CD14-positive monocyte (primary cell): Measurements from ENCODE around the gene DMRT1. TPM values are rescaled to one million over a fixed set of nuclear protein-coding genes. Genes with fewer than 3 reads are reported as not detected.

Source experiments
- DNase-seq, 3 donors: peaks; one replicate each; pipeline ENCODE4 v3.0.0-alpha.2; 2011 to 2022
- H2AFZ ChIP-seq: 2 replicates; pipeline ENCODE4 v1.6.0; 2012; ENCODE audit warnings: mild to moderate bottlenecking, low read depth, low read length, inconsistent platforms; ENCODE audit not compliant: insufficient read depth, poor library complexity, severe bottlenecking
- H3K27ac ChIP-seq, 2 donors: 1 replicate in 1 of 2; 2 replicates in 1 of 2; pipeline ENCODE4 v1.5.1; 2012 to 2013; ENCODE audit warnings: low read length in 2 of 2, control low read depth in 1 of 2, inconsistent platforms in 1 of 2, low read depth in 1 of 2, mild to moderate bottlenecking in 1 of 2
- H3K27me3 ChIP-seq, 2 donors: one replicate each; pipeline versions ENCODE4 v1.6.0 to v1.6.1; 2011 to 2013; ENCODE audit warnings: low read length in 2 of 2; ENCODE audit not compliant: control insufficient read depth in 2 of 2, insufficient read depth in 2 of 2
- H3K36me3 ChIP-seq, 2 donors: replicated peaks in 1 of 2; 1 replicate in 1 of 2; 2 replicates in 1 of 2; pipeline versions ENCODE4 v1.5.1 to v1.6.1; 2012 to 2013; ENCODE audit warnings: low read length in 2 of 2, control low read depth in 1 of 2, inconsistent platforms in 1 of 2, mild to moderate bottlenecking in 1 of 2; ENCODE audit not compliant: insufficient read depth in 2 of 2, control insufficient read depth in 1 of 2
- H3K4me1 ChIP-seq, 2 donors: 1 replicate in 1 of 2; 2 replicates in 1 of 2; pipeline versions ENCODE4 v1.5.1 to v1.6.1; 2012 to 2013; ENCODE audit warnings: low read length in 2 of 2, control low read depth in 1 of 2, inconsistent platforms in 1 of 2, mild to moderate bottlenecking in 1 of 2, moderate library complexity in 1 of 2; ENCODE audit not compliant: insufficient read depth in 2 of 2, control insufficient read depth in 1 of 2
- H3K4me2 ChIP-seq: replicated peaks from 2 replicates; pipeline ENCODE3; 2012; ENCODE audit warnings: low read length, moderate library complexity, mild to moderate bottlenecking; ENCODE audit not compliant: poor library complexity, severe bottlenecking; ENCODE audit errors: extremely low read depth
- H3K4me3 ChIP-seq, 3 experiments: fragments of 200-600 bp in 1 of 3; sonication (generic) in 1 of 3; replicated peaks in 1 of 3; 1 replicate in 2 of 3; 2 replicates in 1 of 3; pipeline ENCODE4 v1.5.1; 2011 to 2013; ENCODE audit warnings: low read length in 3 of 3, mild to moderate bottlenecking in 3 of 3, control low read depth in 2 of 3, low read depth in 2 of 3, inconsistent platforms in 1 of 3, moderate library complexity in 1 of 3
- H3K79me2 ChIP-seq: 2 replicates; pipeline ENCODE4 v1.6.0; 2012; ENCODE audit warnings: mild to moderate bottlenecking, control low read depth, inconsistent platforms, low read length, moderate library complexity; ENCODE audit not compliant: insufficient read depth
- H3K9ac ChIP-seq: 2 replicates; pipeline ENCODE4 v1.6.0; 2017; ENCODE audit warnings: low read length, mild to moderate bottlenecking; ENCODE audit not compliant: insufficient read depth, poor library complexity, severe bottlenecking
- H3K9me3 ChIP-seq, 2 donors: replicated peaks in 1 of 2; 1 replicate in 1 of 2; 2 replicates in 1 of 2; pipeline versions ENCODE4 v1.5.1 to v1.6.1; 2012 to 2013; ENCODE audit warnings: low read length in 2 of 2, control low read depth in 1 of 2; ENCODE audit not compliant: control insufficient read depth in 1 of 2, insufficient read depth in 1 of 2
- H4K20me1 ChIP-seq: 2 replicates; pipeline ENCODE4 v1.6.0; 2012; ENCODE audit warnings: mild to moderate bottlenecking, low read length, control low read depth, moderate library complexity; ENCODE audit not compliant: insufficient read depth
- H3K27ac Mint-ChIP-seq, 7 donors: one replicate each; pipeline ENCODE4 v1.8.0; 2020; ENCODE audit warnings: mild to moderate bottlenecking in 7 of 7, mixed read lengths in 7 of 7, moderate library complexity in 6 of 7, inconsistent platforms in 2 of 7
- H3K27me3 Mint-ChIP-seq, 3 donors: one replicate each; pipeline ENCODE4 v1.8.0; 2021 to 2022; ENCODE audit warnings: low read depth in 3 of 3, mild to moderate bottlenecking in 3 of 3, mixed read lengths in 3 of 3, moderate library complexity in 3 of 3, inconsistent platforms in 1 of 3
- H3K36me3 Mint-ChIP-seq, 2 donors: one replicate each; pipeline ENCODE4 v1.8.0; 2020; ENCODE audit warnings: mixed read lengths in 2 of 2, inconsistent platforms in 1 of 2, mild to moderate bottlenecking in 1 of 2
- H3K4me1 Mint-ChIP-seq: one replicate; pipeline ENCODE4 v1.8.0; 2020; ENCODE audit warnings: mild to moderate bottlenecking, mixed read lengths
- H3K4me3 Mint-ChIP-seq, 2 donors: one replicate each; pipeline ENCODE4 v1.8.0; 2020; ENCODE audit warnings: mild to moderate bottlenecking in 2 of 2, mixed read lengths in 2 of 2, moderate library complexity in 1 of 2
- H3K9me3 Mint-ChIP-seq, 7 donors: one replicate each; pipeline ENCODE4 v1.8.0; 2020 to 2022; ENCODE audit warnings: mixed read lengths in 7 of 7, mild to moderate bottlenecking in 6 of 7, moderate library complexity in 6 of 7, inconsistent platforms in 2 of 7
- WGBS: methylation state at CpG from one replicate; pipeline ENCODE4 v1.1.5; 2013; ENCODE audit warnings: missing lambda C conversion rate; ENCODE audit not compliant: insufficient coverage; 5-methylcytosine and 5-hydroxymethylcytosine counted together
- intact Hi-C, 2 donors: fragments of 100-400 bp; cut with micrococcal nuclease; formaldehyde crosslinking; loops; one replicate each; pipeline versions ENCODE4 v1.15.0 to v1.15.1; 2023
- polyA plus RNA-seq, 3 donors: library from polyadenylated mRNA; depleted of rRNA in 1 of 3; unstranded in 2 of 3; stranded (reverse) in 1 of 3; fragments of 300-500 nt in 2 of 3; fragments of >200 nt in 1 of 3; fragmentation: Illumina TruSeq in 2 of 3; gene quantifications; 1 replicate in 2 of 3; 2 replicates in 1 of 3; pipeline ENCODE4 v1.2.3, GENCODE V29; 2012 to 2021
- TF ChIP-seq, protein P1 (sequence below): fragments of 200-600 bp; IDR thresholded peaks from one replicate; pipeline ENCODE4 v1.8.0; 2022; ENCODE audit warnings: antibody characterized with exemption, mild to moderate bottlenecking

DMRT1 gene
- polyA plus RNA-seq, 3 donors = not detected

DNA sequence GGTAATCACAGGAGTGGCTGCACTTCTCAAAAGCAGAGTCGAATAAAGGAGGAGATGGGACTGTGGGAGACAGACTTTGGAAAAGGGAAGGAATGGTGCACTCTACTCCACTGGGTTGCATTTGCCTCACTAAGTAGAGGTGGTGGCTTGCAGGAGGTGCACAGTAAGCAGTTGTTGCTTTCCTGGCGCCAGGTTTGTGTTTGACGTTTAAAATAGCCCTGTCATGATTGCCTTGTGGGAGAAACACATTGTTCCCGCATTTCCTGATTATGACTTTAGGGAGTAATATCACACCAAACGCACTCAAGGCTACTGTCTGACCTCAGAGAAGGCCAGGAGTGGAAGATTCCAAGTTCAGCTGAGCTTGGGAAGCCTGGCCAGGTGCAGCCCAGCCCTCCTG is 36.7 kb downstream of the DMRT1 start:
- Histone ChIP-seq H3K36me3 (no peaks in the 10 kb centered on the region), H3K4me2 (no peak overlapping the region), H3K4me3 (no peak overlapping the region), H3K9me3 (no peaks in the 10 kb centered on the region), H2AFZ (no peak overlapping the region), H3K27me3 (peaks cover 18 to 28% of the 10 kb centered on the region in 2 donors), H3K4me1 (no peaks in the 10 kb centered on the region), H4K20me1 (no peaks in the 10 kb centered on the region), H3K27ac (no peak overlapping the region), H3K79me2 (no peaks in the 10 kb centered on the region), H3K9ac (no peak overlapping the region)
- DNase-seq = no peak
- no peak overlapping the region for H3K4me3 Mint-ChIP-seq
- no peaks in the 10 kb centered on the region for H3K36me3 Mint-ChIP-seq
- WGBS = 60% methylated on average over 3 of the region's 5 CpGs
- H3K27me3 Mint-ChIP-seq = peaks cover 25 to 49% (median 30%) of the 10 kb centered on the region in 3 donors
- no peak overlapping the region for H3K27ac Mint-ChIP-seq
- intact Hi-C loops = no loop called here
- peaks cover 0 to 2% (median 0%) of the 10 kb centered on the region in 7 donors for H3K9me3 Mint-ChIP-seq
- TF ChIP-seq, protein P1, sequence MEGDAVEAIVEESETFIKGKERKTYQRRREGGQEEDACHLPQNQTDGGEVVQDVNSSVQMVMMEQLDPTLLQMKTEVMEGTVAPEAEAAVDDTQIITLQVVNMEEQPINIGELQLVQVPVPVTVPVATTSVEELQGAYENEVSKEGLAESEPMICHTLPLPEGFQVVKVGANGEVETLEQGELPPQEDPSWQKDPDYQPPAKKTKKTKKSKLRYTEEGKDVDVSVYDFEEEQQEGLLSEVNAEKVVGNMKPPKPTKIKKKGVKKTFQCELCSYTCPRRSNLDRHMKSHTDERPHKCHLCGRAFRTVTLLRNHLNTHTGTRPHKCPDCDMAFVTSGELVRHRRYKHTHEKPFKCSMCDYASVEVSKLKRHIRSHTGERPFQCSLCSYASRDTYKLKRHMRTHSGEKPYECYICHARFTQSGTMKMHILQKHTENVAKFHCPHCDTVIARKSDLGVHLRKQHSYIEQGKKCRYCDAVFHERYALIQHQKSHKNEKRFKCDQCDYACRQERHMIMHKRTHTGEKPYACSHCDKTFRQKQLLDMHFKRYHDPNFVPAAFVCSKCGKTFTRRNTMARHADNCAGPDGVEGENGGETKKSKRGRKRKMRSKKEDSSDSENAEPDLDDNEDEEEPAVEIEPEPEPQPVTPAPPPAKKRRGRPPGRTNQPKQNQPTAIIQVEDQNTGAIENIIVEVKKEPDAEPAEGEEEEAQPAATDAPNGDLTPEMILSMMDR = no peak
- H3K4me1 Mint-ChIP-seq = no peaks in the 10 kb centered on the region

DNA sequence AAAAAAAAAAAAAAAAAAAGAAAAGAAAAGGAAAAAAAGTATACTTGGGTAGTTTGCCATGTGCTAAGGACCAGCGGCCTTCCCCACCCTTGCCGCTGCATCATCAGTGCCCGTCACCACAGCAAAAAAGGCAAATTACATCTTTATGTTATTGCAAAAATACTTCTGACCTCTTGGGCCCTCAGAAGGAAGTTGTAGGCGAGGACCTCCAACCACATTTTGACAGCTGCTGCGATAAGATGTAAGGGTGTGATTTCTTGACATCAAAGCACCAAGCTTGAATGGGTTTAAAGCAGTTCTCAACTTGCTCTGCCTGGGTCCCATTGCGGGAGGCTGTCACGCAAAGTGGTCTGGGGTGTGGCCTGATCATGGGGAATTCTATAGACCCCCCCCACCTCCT is 39.2 kb downstream of the DMRT1 start:
- Histone ChIP-seq H3K27me3 (peaks cover 18 to 28% of the 10 kb centered on the region in 2 donors), H4K20me1 (no peaks in the 10 kb centered on the region), H3K27ac (no peak overlapping the region), H3K4me2 (no peak overlapping the region), H2AFZ (no peak overlapping the region), H3K9ac (no peak overlapping the region), H3K9me3 (no peaks in the 10 kb centered on the region), H3K79me2 (no peaks in the 10 kb centered on the region), H3K4me3 (no peak overlapping the region), H3K4me1 (no peaks in the 10 kb centered on the region), H3K36me3 (no peaks in the 10 kb centered on the region)
- Mint-ChIP-seq H3K9me3 (peaks cover 0 to 3% (median 0%) of the 10 kb centered on the region in 7 donors), H3K4me1 (no peaks in the 10 kb centered on the region), H3K27me3 (peaks cover 30 to 61% (median 33%) of the 10 kb centered on the region in 3 donors), H3K4me3 (no peak overlapping the region), H3K27ac (no peak overlapping the region), H3K36me3 (no peaks in the 10 kb centered on the region)
- 30% methylated on average over 2 of the region's 7 CpGs for WGBS
- intact Hi-C loops = no loop called here
- TF ChIP-seq, protein P1 = no peak
- DNase-seq = no peak
